ENCODE data around the gene SUCNR1. TPM values are rescaled to one million over a fixed set of nuclear protein-coding genes. Genes with fewer than 3 reads are reported as not detected.
"Not testable (repeated sequence)": the region's sequence is repeated elsewhere in the genome, so short reads cannot be mapped to it uniquely, and the experiment has no call there.

Gene SUCNR1
- total RNA-seq, 1 donor from 2014 or later = 0.49 TPM

DNA sequence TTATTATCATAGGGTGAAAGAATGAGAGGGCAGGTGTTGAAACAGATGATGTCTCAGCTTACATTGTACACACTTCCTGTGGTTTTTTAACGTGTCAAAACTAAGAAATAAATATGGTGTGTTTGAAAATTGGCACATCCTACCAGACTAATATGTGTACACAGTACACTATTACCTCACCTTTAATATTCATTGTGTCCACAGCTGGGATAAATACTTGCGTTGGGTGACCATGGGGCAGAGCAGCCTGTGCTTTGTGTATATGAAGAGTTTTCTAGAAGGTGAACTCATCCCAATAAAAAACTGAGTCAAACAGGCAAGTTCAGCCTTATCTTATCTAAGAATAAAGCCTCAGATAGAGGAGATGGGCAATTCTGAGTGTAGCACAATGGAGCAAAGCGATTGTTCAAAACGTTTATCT, 17.3 kb downstream of the SUCNR1 start:
- Histone ChIP-seq H3K27me3 (no peaks in the 10 kb centered on the region), H3K36me3 (no peaks in the 10 kb centered on the region), H3K4me3 (no peak overlapping the region), H3K4me1 (no peaks in the 10 kb centered on the region), H3K27ac (no peak overlapping the region), H3K9me3 (no peaks in the 10 kb centered on the region)
- intact Hi-C loops (cut with DNase I) = no loop called here
- DNase-seq (ENCODE audit: extremely low spot score in 2 of 2) = no peak
- TF ChIP-seq POLR2AphosphoS5 (IDR thresholded peaks at IDR 0.05; ENCODE audit: insufficient read depth in 1 of 2, low read depth in 1 of 2) = no peak
- TF ChIP-seq POLR2A (IDR thresholded peaks at IDR 0.05) = no peak
- TF ChIP-seq, protein P1, sequence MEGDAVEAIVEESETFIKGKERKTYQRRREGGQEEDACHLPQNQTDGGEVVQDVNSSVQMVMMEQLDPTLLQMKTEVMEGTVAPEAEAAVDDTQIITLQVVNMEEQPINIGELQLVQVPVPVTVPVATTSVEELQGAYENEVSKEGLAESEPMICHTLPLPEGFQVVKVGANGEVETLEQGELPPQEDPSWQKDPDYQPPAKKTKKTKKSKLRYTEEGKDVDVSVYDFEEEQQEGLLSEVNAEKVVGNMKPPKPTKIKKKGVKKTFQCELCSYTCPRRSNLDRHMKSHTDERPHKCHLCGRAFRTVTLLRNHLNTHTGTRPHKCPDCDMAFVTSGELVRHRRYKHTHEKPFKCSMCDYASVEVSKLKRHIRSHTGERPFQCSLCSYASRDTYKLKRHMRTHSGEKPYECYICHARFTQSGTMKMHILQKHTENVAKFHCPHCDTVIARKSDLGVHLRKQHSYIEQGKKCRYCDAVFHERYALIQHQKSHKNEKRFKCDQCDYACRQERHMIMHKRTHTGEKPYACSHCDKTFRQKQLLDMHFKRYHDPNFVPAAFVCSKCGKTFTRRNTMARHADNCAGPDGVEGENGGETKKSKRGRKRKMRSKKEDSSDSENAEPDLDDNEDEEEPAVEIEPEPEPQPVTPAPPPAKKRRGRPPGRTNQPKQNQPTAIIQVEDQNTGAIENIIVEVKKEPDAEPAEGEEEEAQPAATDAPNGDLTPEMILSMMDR (IDR thresholded peaks at IDR 0.05) = no peak

DNA sequence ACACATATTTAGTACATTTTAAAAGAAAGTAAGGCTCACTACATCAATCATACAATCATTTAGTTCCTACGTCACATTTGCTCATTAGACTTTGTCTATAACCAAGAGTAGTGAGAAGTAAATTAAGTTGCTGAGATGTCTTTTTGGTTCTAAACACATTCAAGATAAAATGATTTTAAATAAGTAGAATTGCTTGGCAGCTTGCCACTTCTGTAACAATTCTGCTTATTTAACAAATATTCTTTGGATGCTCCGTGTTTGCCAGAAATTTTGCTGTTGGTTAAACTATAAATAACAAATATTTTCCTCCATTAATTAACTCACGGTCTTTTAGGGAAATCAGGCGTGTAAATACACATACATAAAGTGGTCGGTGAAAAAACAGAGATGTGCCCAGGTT, 18.3 kb downstream of the SUCNR1 start:
- H3K36me3 ChIP-seq = no peaks in the 10 kb centered on the region
- H3K27me3 ChIP-seq = no peaks in the 10 kb centered on the region
- no peak for DNase-seq (ENCODE audit: extremely low spot score in 2 of 2)
- no peaks in the 10 kb centered on the region for H3K4me1 ChIP-seq
- no peak overlapping the region for H3K27ac ChIP-seq
- H3K9me3 ChIP-seq = no peaks in the 10 kb centered on the region
- intact Hi-C loops (cut with DNase I) = no loop called here
- H3K4me3 ChIP-seq = no peak overlapping the region
- TF ChIP-seq, protein P1 (IDR thresholded peaks at IDR 0.05) = no peak
- no peak for TF ChIP-seq POLR2A (IDR thresholded peaks at IDR 0.05)
- TF ChIP-seq POLR2AphosphoS5 (IDR thresholded peaks at IDR 0.05; ENCODE audit: insufficient read depth in 1 of 2, low read depth in 1 of 2) = no peak

DNA sequence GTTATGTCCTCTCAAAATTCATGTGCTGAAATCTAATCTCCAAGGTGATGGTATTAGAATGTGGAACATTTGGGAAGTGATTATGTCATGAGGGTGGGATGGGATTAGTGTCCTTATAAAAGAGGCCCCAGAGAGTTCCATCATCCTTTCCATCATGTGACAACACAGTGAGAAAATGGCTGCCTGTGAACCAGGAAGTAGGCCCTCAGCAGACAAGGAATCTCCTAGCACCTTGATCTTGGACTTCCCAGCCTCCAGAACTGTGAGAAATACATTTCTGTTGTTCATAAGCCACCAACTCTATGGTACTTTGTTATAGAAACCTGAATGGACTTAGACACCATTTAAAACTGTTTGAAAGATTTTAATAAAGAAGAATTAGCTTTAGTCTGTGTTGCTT, 20.8 kb downstream of the SUCNR1 start:
- Histone ChIP-seq H3K4me1 (no peaks in the 10 kb centered on the region), H3K36me3 (no peaks in the 10 kb centered on the region), H3K9me3 (no peaks in the 10 kb centered on the region), H3K27me3 (no peaks in the 10 kb centered on the region), H3K27ac (no peak overlapping the region), H3K4me3 (no peak overlapping the region)
- TF ChIP-seq, protein P1 (IDR thresholded peaks at IDR 0.05) = no peak
- TF ChIP-seq POLR2A (IDR thresholded peaks at IDR 0.05) (no peak), POLR2AphosphoS5 (IDR thresholded peaks at IDR 0.05; ENCODE audit: insufficient read depth in 1 of 2, low read depth in 1 of 2) (no peak)
- intact Hi-C loops (cut with DNase I) = no loop called here
- no peak for DNase-seq (ENCODE audit: extremely low spot score in 2 of 2)

DNA sequence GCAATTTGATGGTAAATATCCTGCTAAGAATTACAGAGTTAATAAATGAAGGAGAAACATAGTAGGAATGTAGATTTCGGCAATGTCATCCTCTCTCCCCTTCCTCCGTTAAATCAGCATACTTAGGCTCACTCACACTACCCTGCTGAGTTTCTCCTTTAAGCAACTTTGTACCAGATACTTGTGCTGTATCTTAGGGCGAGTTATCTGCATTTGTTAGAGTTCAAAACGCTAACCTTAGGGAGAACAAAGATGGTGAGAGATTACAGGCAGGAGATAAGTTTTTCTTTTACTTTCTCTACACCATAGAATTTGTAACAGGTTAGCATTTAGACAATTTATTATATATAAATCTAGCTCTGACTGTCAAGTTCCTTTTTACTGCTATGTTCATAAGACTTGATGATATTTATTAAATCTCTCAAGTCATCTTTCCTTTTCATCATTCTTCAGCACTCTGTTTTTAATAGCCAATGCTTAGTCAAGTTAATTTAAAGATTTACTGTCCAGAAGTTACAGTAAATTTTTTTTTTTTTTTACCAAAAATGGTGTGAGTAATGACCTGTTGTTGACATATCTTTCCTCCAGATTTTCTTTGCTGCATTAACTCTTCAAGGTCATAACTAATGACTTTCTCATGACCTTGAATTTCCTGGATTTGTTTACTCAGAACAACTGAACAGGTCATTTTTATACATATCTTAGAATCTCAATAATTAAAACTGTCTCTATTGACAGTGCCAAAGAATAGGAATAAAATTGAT, 22.2 kb downstream of the SUCNR1 start:
- H3K4me3 ChIP-seq = no peak overlapping the region
- no peaks in the 10 kb centered on the region for H3K9me3 ChIP-seq
- H3K4me1 ChIP-seq = peaks cover 5% of the 10 kb centered on the region
- DNase-seq (ENCODE audit: extremely low spot score in 2 of 2) = no peak
- no peaks in the 10 kb centered on the region for H3K27me3 ChIP-seq
- intact Hi-C loops (cut with DNase I) = no loop called here
- TF ChIP-seq POLR2A (IDR thresholded peaks at IDR 0.05) = no peak
- TF ChIP-seq, protein P1 (IDR thresholded peaks at IDR 0.05) = no peak
- TF ChIP-seq POLR2AphosphoS5 (IDR thresholded peaks at IDR 0.05; ENCODE audit: insufficient read depth in 1 of 2, low read depth in 1 of 2) = no peak
- no peaks in the 10 kb centered on the region for H3K36me3 ChIP-seq
- H3K27ac ChIP-seq = no peak overlapping the region

DNA sequence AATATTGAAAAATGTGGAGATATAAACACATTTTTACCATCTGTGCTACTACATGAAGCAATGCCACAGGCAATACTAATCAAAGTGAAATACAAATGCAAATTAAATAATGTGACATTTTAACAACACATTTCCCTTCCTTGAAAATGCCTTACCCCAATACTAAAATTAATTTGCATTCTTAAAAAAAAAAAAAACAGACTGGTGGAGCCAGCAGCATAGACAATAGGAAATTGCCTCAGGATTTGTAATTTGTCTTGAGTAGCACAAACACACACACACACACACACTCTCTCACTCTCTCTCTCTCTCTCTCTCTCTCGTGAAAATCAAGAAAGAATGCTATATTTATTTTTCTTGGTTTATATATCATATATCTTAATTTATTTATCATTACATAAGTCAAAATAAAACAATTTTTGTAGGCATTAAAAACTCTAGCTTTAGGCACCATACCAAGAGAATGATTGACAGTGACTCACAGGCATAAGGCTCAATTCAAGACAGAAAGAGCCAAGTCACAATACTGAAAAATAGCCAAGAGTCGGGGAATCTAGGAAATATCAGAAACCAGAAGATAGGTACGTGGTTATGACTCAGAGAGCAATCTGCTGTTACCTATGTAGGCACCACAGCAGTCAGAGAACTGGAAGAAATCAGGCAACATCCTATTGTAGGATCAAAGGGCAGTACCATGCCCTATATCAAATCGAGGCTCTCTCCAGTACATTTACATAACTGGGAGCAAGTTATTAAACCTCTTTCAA, 23.0 kb downstream of the SUCNR1 start:
- Histone ChIP-seq H3K9me3 (no peaks in the 10 kb centered on the region), H3K36me3 (no peaks in the 10 kb centered on the region), H3K4me1 (peaks cover 5% of the 10 kb centered on the region), H3K4me3 (no peak overlapping the region), H3K27me3 (no peaks in the 10 kb centered on the region), H3K27ac (no peak overlapping the region)
- TF ChIP-seq POLR2AphosphoS5 (IDR thresholded peaks at IDR 0.05; ENCODE audit: insufficient read depth in 1 of 2, low read depth in 1 of 2) = no peak
- TF ChIP-seq POLR2A (IDR thresholded peaks at IDR 0.05) = no peak
- TF ChIP-seq, protein P1 (IDR thresholded peaks at IDR 0.05) = no peak
- intact Hi-C loops (cut with DNase I) = no loop called here
- DNase-seq (ENCODE audit: extremely low spot score in 2 of 2) = no peak

DNA sequence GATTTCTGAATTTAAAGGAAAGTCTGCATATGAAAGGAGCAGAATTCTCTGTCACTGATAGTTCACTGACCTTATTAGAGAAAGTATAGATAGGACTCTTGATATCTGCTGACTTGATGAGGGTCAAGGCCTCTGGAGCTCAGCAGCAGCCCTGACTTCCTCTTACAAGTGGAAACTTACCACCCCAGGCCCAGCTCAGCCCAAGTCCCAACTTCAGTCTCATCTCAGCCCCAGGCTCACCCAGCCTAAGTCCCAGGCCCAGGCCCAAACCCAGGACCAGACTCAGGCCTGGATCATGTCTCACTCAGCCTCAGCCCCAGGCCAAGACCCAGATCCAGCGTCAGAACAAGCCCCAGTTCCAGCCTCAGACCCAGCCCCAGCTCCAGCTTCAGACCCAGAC, 24.7 kb downstream of the SUCNR1 start:
- intact Hi-C loops (cut with DNase I); H3K9me3 ChIP-seq; H3K4me3 ChIP-seq: not testable (repeated sequence)

DNA sequence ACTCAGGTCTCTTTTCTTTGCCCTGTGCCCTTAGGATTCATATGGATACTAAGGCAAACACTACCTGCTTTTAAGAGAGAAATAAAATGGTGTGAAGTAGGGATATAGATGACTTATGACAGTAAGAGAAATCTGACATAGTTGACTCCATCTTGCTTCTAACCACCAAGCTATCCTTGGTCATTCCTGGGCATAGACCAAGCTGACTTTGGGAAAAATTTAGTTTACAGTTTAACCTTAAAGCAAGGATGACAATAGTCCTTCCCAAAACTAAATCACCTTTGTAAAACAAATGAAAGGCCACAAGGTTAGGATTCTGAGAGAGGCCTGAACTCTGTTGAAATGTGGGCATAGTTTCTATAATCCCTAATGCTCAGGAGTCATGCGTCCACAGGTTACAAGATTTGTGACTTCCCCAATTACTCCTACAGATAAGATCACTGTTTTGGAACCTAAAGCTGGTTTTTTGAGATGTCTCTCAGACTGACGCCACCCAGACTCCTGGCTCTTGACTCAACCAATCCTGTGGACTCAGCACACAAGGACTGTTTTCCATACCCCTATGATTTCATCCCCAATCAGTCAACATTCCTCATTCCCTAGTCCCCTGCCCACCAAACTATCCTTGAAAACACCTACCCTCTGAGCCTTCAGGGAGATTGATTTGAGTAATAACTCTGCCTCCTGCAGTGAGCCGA, 25.3 kb downstream of the SUCNR1 start:
- H3K9me3 ChIP-seq; DNase-seq (ENCODE audit: extremely low spot score in 2 of 2); H3K27ac ChIP-seq; H3K4me3 ChIP-seq; intact Hi-C loops (cut with DNase I); H3K27me3 ChIP-seq; H3K36me3 ChIP-seq: not testable (repeated sequence)
- peaks cover 13% of the 10 kb centered on the region for H3K4me1 ChIP-seq

More for the DNA sequence above, 24.7 kb downstream of the SUCNR1 start:
- DNase-seq (ENCODE audit: extremely low spot score in 2 of 2); H3K27me3 ChIP-seq; H3K4me1 ChIP-seq; H3K27ac ChIP-seq; H3K36me3 ChIP-seq: not testable (repeated sequence)
